Measurements from ENCODE around the gene CLMN. TPM values are rescaled to one million over a fixed set of nuclear protein-coding genes. Genes with fewer than 3 reads are reported as not detected.

CLMN gene
- total and polyA plus RNA-seq, 2 donors (not counting 3 experiments of a cell fraction or from before 2014, with no cell fraction given), result 0.72 to 9.6 TPM

DNA sequence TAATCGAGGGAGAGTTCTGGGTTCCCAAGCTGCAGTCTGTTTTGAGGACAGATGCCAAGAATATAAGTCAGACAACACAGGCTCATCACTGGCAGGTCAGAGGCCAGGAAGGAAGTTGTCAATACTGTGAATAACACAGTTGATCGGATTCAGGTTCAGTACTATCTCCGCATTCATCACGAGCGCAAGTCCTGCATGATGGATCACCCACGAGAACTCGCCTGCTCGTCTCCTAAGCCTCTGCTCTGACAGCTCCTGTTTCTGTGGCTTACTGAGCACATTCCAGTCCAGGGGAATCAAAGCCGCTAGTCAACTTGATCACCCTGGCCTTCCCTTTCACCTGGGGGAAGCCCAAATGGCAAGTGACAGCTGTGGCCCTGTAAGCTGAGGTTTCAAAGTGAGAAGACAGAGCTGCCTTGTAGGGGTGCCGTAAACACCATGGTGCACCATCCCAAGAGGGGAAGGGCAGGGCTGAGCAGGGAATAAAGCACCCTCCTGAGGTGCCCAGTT is 102.3 kb downstream of the CLMN start:
- intact Hi-C loops (cut with micrococcal nuclease), result no loop called here
- FAIRE-seq, result peak; percentile 35

More for the DNA sequence above, 102.3 kb downstream of the CLMN start:
- Histone ChIP-seq H3K9me3 (replicated peaks; ENCODE audit: control insufficient read depth, insufficient read depth, low read length) (no peaks in the 10 kb centered on the region), H3K9me1 (replicated peaks; ENCODE audit: control insufficient read depth, extremely low read depth, insufficient read depth, low read length) (no peaks in the 10 kb centered on the region), H3K4me2 (ENCODE audit: insufficient read depth, low read length) (no peak overlapping the region), H3K27me3 (ENCODE audit: control insufficient read depth in 2 of 2, insufficient read depth in 2 of 2, low read length in 2 of 2) (no peaks in the 10 kb centered on the region), H3K79me2 (ENCODE audit: control insufficient read depth, insufficient read depth, low read length) (no peaks in the 10 kb centered on the region), H3K4me3 (replicated peaks in 1 of 3; ENCODE audit: insufficient read depth in 1 of 3, low read depth in 1 of 3, low read length in 3 of 3) (no peak overlapping the region), H3K36me3 (ENCODE audit: control insufficient read depth in 2 of 2, extremely low read depth in 1 of 2, insufficient read depth in 2 of 2, low read length in 2 of 2) (no peaks in the 10 kb centered on the region), H2AFZ (ENCODE audit: low read depth, low read length) (no peak overlapping the region), H3K4me1 (ENCODE audit: control insufficient read depth, extremely low read depth, insufficient read depth, low read length) (no peaks in the 10 kb centered on the region), H3K27ac (ENCODE audit: insufficient read depth, low read depth, low read length) (no peak overlapping the region), H3K9ac (replicated peaks; ENCODE audit: extremely low read depth, insufficient read depth, low read length) (no peak overlapping the region), H4K20me1 (replicated peaks; ENCODE audit: control insufficient read depth, extremely low read depth, insufficient read depth, low read length) (no peaks in the 10 kb centered on the region)
- no peak for DNase-seq (ENCODE audit: low read depth, low spot score)
- ChIA-PET POLR2A (no interaction called here), CTCF (no interaction called here)
- no TSS peak for BruUV-seq (replicated peaks)
- dilution Hi-C loops (cut with MboI; ENCODE audit: extremely low pct_ligation_motif_present, low sequenced_read_pairs), result no loop called here
- TF ChIP-seq, protein P1, sequence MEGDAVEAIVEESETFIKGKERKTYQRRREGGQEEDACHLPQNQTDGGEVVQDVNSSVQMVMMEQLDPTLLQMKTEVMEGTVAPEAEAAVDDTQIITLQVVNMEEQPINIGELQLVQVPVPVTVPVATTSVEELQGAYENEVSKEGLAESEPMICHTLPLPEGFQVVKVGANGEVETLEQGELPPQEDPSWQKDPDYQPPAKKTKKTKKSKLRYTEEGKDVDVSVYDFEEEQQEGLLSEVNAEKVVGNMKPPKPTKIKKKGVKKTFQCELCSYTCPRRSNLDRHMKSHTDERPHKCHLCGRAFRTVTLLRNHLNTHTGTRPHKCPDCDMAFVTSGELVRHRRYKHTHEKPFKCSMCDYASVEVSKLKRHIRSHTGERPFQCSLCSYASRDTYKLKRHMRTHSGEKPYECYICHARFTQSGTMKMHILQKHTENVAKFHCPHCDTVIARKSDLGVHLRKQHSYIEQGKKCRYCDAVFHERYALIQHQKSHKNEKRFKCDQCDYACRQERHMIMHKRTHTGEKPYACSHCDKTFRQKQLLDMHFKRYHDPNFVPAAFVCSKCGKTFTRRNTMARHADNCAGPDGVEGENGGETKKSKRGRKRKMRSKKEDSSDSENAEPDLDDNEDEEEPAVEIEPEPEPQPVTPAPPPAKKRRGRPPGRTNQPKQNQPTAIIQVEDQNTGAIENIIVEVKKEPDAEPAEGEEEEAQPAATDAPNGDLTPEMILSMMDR (IDR thresholded peaks at IDR 0.05; ENCODE audit: extremely low read depth in 1 of 2, insufficient read depth in 1 of 2, low read depth in 1 of 2, low read length in 2 of 2), result no peak
- no peak for TF ChIP-seq MYC (IDR thresholded peaks at IDR 0.05; ENCODE audit: low read depth, low read length)
- no peak for TF ChIP-seq POLR2A (IDR thresholded peaks at IDR 0.05; ENCODE audit: low read depth, low read length)
- TF ChIP-seq EZH2 (IDR thresholded peaks at IDR 0.05; ENCODE audit: borderline replicate concordance, low read depth, low read length, severe bottlenecking), result no peak
- no peak for TF ChIP-seq GATA2 (IDR thresholded peaks at IDR 0.05; ENCODE audit: insufficient read depth, insufficient read length, low read depth, low read length)
- TF ChIP-seq POLR2AphosphoS5 (IDR thresholded peaks at IDR 0.05; ENCODE audit: insufficient read depth, low read depth, low read length), result no peak
- TF ChIP-seq FOS (IDR thresholded peaks at IDR 0.05; ENCODE audit: borderline replicate concordance, insufficient read depth, low read length), result no peak
- TF ChIP-seq, protein P2, sequence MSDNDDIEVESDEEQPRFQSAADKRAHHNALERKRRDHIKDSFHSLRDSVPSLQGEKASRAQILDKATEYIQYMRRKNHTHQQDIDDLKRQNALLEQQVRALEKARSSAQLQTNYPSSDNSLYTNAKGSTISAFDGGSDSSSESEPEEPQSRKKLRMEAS (IDR thresholded peaks at IDR 0.05; ENCODE audit: insufficient read depth, insufficient read length), result no peak
- no peak for TF ChIP-seq JUN (IDR thresholded peaks at IDR 0.05; ENCODE audit: borderline replicate concordance, insufficient read depth, insufficient read length, low read depth)
